ENCODE results near the gene P3H4. TPM values are rescaled to one million over a fixed set of nuclear protein-coding genes. Genes with fewer than 3 reads are reported as not detected.
"Not testable (repeated sequence)": the region's sequence is repeated elsewhere in the genome, so short reads cannot be mapped to it uniquely, and the experiment has no call there.

Gene P3H4
- total RNA-seq, 5 donors from 2014 or later (not counting 1 experiment from before 2014, with no cell fraction given), result 2.9 to 11.0 (median 7.7) TPM

DNA sequence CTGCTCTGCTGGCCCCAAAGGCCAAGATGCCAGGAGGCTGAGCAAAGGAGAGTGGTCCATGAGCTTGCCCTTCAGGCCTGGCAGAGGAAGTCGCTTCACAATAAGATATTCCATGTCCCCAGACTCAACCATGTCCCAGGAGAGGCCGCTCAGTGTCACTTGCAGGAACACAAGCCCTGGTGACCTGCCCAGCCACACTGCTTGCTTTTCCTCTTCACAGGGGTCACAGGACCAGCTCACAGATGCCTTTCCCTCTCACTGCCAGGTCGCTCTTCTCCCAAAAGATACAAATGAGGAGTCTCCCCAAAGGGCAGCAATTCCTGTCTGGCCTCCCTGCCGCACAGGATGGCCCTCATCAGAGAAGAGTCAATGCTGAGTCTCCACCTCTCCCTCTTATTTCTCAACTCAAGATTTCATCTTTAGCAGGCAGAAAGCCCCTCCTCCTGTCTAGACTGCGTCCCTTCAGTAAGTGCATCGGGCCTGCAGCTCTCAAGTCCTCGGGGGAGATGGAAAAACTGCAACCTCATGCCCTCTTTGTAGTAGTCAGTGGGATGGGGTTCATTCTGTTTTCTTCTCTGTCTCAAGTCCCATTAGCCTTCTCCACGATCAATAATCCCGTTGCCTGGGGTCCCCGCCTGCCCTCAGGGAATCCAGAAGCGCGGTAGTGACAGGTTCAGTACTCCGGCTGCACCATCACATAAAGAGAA is 30.2 kb downstream of the P3H4 start:
- H3K27me3 ChIP-seq (replicated peaks in 1 of 2; ENCODE audit: control insufficient read depth in 2 of 2, extremely low read depth in 1 of 2, insufficient read depth in 2 of 2, low read length in 1 of 2), result peaks cover 0 to 72% of the 10 kb centered on the region in 2 experiments
- CTCF ChIA-PET, result interaction anchor here in 1 of 2 donors (1.6 kb wide), 1 partner anchor 20 kb away, joined by 8 read pairs; no protein-coding TSS in a partner anchor
- POLR2A ChIA-PET, result interaction anchor here in 1 of 2 donors (0.6 kb wide), 1 partner anchor 276 kb away, joined by 3 read pairs; the partner anchor contains the start of gene KRT13
- Mint-ChIP-seq H3K27me3 (peaks cover 4 to 35% of the 10 kb centered on the region in 2 donors), H3K27ac (no peak overlapping the region), H3K9me3 (no peaks in the 10 kb centered on the region), H3K36me3 (no peaks in the 10 kb centered on the region), H3K4me3 (no peak overlapping the region), H3K4me1 (peaks cover 0 to 16% (median 8%) of the 10 kb centered on the region in 3 donors)
- DNase-seq (no peak), ATAC-seq (replicated peaks in 1 of 4) (no peak)
- H3K27ac ChIP-seq (ENCODE audit: low read length), result no peak overlapping the region
- peaks cover 12 to 16% of the 10 kb centered on the region in 2 experiments for H3K4me1 ChIP-seq (ENCODE audit: control insufficient read depth in 1 of 2, extremely low read depth in 1 of 2, insufficient read depth in 2 of 2, low read length in 2 of 2)
- 70% methylated on average over 6 of the region's 13 CpGs for WGBS (ENCODE audit: insufficient coverage)
- no peak overlapping the region for H3K4me3 ChIP-seq (ENCODE audit: control insufficient read depth in 1 of 2, extremely low read depth in 1 of 2, low read length in 1 of 2)
- no peaks in the 10 kb centered on the region for H3K9me3 ChIP-seq
- H3K36me3 ChIP-seq (ENCODE audit: control insufficient read depth in 2 of 2, extremely low read depth in 1 of 2, insufficient read depth in 1 of 2, low read length in 1 of 2), result peaks cover 0 to 3% of the 10 kb centered on the region in 2 donors

DNA sequence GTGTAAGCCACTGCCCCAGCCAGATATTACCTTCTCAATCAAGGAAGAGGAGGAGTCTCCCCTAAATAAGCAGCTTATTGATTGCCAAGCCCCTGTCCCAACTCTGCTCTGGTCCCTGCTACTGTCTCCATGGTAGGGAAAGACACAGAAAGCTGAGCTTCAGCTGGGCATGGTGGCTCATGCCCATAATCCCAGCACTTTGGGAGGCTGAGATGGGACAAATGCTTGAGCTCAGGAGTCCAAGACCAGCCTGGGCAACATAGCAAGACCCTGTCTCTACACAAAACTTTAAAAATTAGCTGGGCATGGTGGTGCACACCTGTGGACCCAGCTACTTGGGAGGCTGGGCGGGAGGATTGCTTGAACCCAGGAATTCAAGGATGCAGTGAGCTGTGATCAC is 31.8 kb downstream of the P3H4 start:
- Histone ChIP-seq H3K9me3 (no peaks in the 10 kb centered on the region), H3K36me3 (ENCODE audit: control insufficient read depth in 2 of 2, extremely low read depth in 1 of 2, insufficient read depth in 1 of 2, low read length in 1 of 2) (peaks cover 0 to 3% of the 10 kb centered on the region in 2 donors), H3K4me3 (ENCODE audit: control insufficient read depth in 1 of 2, extremely low read depth in 1 of 2, low read length in 1 of 2) (no peak overlapping the region), H3K4me1 (ENCODE audit: control insufficient read depth in 1 of 2, extremely low read depth in 1 of 2, insufficient read depth in 2 of 2, low read length in 2 of 2) (peaks cover 2 to 5% of the 10 kb centered on the region in 2 experiments), H3K27me3 (replicated peaks in 1 of 2; ENCODE audit: control insufficient read depth in 2 of 2, extremely low read depth in 1 of 2, insufficient read depth in 2 of 2, low read length in 1 of 2) (peaks cover 0 to 66% of the 10 kb centered on the region in 2 experiments), H3K27ac (ENCODE audit: low read length) (no peak overlapping the region)
- ATAC-seq (replicated peaks in 1 of 4) (no peak), DNase-seq (no peak)
- Mint-ChIP-seq H3K27me3 (peaks cover 4 to 37% of the 10 kb centered on the region in 2 donors), H3K4me3 (no peak overlapping the region), H3K9me3 (no peaks in the 10 kb centered on the region), H3K36me3 (no peaks in the 10 kb centered on the region), H3K27ac (no peak overlapping the region), H3K4me1 (peaks cover 0 to 9% (median 3%) of the 10 kb centered on the region in 3 donors)
- 57% methylated on average over 1 of the region's 1 CpG for WGBS (ENCODE audit: insufficient coverage)
- ChIA-PET CTCF (interaction anchor here in 1 of 2 donors (0.7 to 1.6 kb wide), 3 partner anchors 21 to 84 kb away, joined by 4 to 8 read pairs (median 5); no protein-coding TSS in a partner anchor), POLR2A (no interaction called here)

DNA sequence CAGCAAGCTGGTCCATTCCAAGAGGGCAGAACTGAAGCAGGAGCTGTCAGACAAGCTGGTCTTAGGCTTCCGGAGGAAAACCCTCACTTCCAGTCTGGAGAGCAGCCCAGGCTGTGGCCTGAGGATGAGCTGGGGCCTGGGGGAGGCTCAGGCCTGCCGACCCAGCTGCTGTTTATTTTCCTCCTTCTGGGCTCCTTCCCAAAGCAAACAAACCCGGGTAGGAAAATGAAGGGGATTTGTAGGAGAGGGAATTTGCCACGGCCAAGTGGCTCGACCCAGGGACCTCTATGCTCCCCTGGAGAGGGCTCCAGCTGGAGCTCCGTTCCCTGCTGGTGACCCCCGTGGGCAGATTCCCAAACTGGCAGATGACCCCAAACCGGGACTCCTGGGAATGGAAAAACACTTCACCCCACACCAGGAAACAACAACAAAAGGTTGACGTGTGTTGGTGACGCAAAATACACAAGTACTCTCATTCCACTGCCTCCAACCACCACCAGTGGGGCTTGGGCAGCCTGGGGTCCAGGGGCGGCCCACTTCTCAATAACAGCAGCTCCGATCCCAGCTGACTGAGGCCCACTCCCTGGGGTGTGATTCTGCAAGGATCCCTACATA is 34.1 kb downstream of the P3H4 start:
- ATAC-seq (replicated peaks in 1 of 4), result no peak
- Histone ChIP-seq H3K27ac (ENCODE audit: low read length) (no peak overlapping the region), H3K9me3 (no peaks in the 10 kb centered on the region), H3K4me1 (ENCODE audit: control insufficient read depth in 1 of 2, extremely low read depth in 1 of 2, insufficient read depth in 2 of 2, low read length in 2 of 2) (no peaks in the 10 kb centered on the region), H3K4me3 (ENCODE audit: control insufficient read depth in 1 of 2, extremely low read depth in 1 of 2, low read length in 1 of 2) (no peak overlapping the region), H3K27me3 (replicated peaks in 1 of 2; ENCODE audit: control insufficient read depth in 2 of 2, extremely low read depth in 1 of 2, insufficient read depth in 2 of 2, low read length in 1 of 2) (peaks cover 0 to 57% of the 10 kb centered on the region in 2 experiments), H3K36me3 (ENCODE audit: control insufficient read depth in 2 of 2, extremely low read depth in 1 of 2, insufficient read depth in 1 of 2, low read length in 1 of 2) (peaks cover 0 to 3% of the 10 kb centered on the region in 2 donors)
- Mint-ChIP-seq H3K4me3 (no peak overlapping the region), H3K27ac (no peak overlapping the region), H3K4me1 (peaks cover 0 to 3% (median 0%) of the 10 kb centered on the region in 3 donors), H3K9me3 (no peaks in the 10 kb centered on the region), H3K36me3 (no peaks in the 10 kb centered on the region), H3K27me3 (peaks cover 0 to 26% of the 10 kb centered on the region in 2 donors)
- no peak for DNase-seq
- ChIA-PET CTCF (no interaction called here), POLR2A (interaction anchor here in 1 of 2 donors (0.5 kb wide), 1 partner anchor 76 kb away, joined by 3 read pairs; no protein-coding TSS in a partner anchor)
- WGBS (ENCODE audit: insufficient coverage), result 70% methylated on average over 6 of the region's 12 CpGs

DNA sequence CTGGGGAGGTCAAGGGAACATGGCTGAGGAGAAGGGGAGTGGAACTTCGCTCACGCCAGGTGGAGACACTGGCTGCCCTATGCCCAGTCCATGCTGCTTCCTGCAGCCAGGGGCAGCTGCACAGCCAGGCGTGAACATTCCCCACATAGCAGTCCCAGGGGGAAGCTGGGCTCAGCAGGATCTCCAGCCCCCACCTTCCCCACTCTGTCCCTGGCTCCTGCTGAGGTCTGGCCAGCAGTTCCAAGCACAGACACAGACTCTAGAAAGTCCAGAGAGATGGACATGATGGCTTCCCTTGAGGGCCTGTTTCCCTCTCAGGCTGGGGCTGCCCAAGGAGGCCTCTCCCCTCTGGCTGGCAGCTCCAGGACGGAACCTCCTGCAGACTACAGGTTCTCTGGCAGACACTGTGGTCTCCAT is 34.6 kb downstream of the P3H4 start:
- Mint-ChIP-seq H3K9me3 (no peaks in the 10 kb centered on the region), H3K4me1 (peaks cover 0 to 3% (median 0%) of the 10 kb centered on the region in 3 donors), H3K36me3 (no peaks in the 10 kb centered on the region), H3K27ac (no peak overlapping the region), H3K4me3 (no peak overlapping the region), H3K27me3 (peaks cover 0 to 22% of the 10 kb centered on the region in 2 donors)
- DNase-seq, result no peak
- ChIA-PET CTCF (no interaction called here), POLR2A (interaction anchor here in 1 of 2 donors (0.5 kb wide), 1 partner anchor 76 kb away, joined by 3 read pairs; no protein-coding TSS in a partner anchor)
- Histone ChIP-seq H3K9me3 (no peaks in the 10 kb centered on the region), H3K4me1 (ENCODE audit: control insufficient read depth in 1 of 2, extremely low read depth in 1 of 2, insufficient read depth in 2 of 2, low read length in 2 of 2) (no peaks in the 10 kb centered on the region), H3K27ac (ENCODE audit: low read length) (no peak overlapping the region), H3K4me3 (ENCODE audit: control insufficient read depth in 1 of 2, extremely low read depth in 1 of 2, low read length in 1 of 2) (no peak overlapping the region), H3K27me3 (replicated peaks in 1 of 2; ENCODE audit: control insufficient read depth in 2 of 2, extremely low read depth in 1 of 2, insufficient read depth in 2 of 2, low read length in 1 of 2) (peaks cover 0 to 56% of the 10 kb centered on the region in 2 experiments), H3K36me3 (ENCODE audit: control insufficient read depth in 2 of 2, extremely low read depth in 1 of 2, insufficient read depth in 1 of 2, low read length in 1 of 2) (peaks cover 0 to 3% of the 10 kb centered on the region in 2 donors)
- ATAC-seq (replicated peaks in 1 of 4), result no peak
- 78% methylated on average over 1 of the region's 4 CpGs for WGBS (ENCODE audit: insufficient coverage)

DNA sequence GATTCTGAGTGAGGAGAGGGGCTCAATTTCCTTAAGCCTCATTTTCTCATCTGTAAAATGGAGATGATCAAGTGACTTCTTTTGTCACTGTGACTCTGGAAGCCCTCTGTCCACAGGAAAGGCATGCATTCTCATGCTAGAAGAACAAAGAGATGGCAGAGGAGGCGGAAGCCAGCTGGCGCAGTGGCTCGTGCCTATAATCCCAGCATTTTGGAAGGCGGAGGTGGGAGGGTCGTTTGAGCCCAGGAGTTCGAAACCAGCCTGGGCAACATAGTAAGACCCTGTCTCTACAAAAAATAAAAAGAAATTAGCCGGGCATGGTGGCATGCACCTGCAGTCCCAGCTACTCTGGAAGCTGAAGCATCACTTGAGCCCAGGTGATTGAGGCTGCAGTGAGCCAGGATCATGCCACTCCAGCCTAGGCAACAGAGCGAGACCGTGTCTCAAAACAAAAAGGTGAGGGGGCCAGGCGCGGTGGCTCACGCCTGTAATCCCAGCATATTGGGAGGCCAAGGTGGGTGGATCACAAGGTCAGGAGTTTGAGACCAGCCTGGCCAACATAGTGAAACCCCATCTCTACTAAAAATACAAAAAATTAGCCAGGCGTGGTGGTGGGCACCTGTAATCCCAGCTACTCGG is 35.4 kb downstream of the P3H4 start:
- 79% methylated on average over 6 of the region's 14 CpGs for WGBS (ENCODE audit: insufficient coverage)
- H3K9me3 Mint-ChIP-seq; H3K4me3 Mint-ChIP-seq; H3K9me3 ChIP-seq; POLR2A ChIA-PET; H3K27ac ChIP-seq (ENCODE audit: low read length); H3K4me1 ChIP-seq (ENCODE audit: control insufficient read depth in 1 of 2, extremely low read depth in 1 of 2, insufficient read depth in 2 of 2, low read length in 2 of 2); H3K36me3 Mint-ChIP-seq; H3K27ac Mint-ChIP-seq; ATAC-seq (replicated peaks in 1 of 4); H3K4me1 Mint-ChIP-seq; DNase-seq; H3K36me3 ChIP-seq (ENCODE audit: control insufficient read depth in 2 of 2, extremely low read depth in 1 of 2, insufficient read depth in 1 of 2, low read length in 1 of 2); CTCF ChIA-PET; H3K4me3 ChIP-seq (ENCODE audit: control insufficient read depth in 1 of 2, extremely low read depth in 1 of 2, low read length in 1 of 2): not testable (repeated sequence)
- peaks cover 0 to 14% of the 10 kb centered on the region in 2 donors for H3K27me3 Mint-ChIP-seq
- peaks cover 0 to 56% of the 10 kb centered on the region in 2 experiments for H3K27me3 ChIP-seq (replicated peaks in 1 of 2; ENCODE audit: control insufficient read depth in 2 of 2, extremely low read depth in 1 of 2, insufficient read depth in 2 of 2, low read length in 1 of 2)

Data from T-cell (primary cell).